ENCODE data around the gene TSHR. TPM values are rescaled to one million over a fixed set of nuclear protein-coding genes. Genes with fewer than 3 reads are reported as not detected.

Gene TSHR
- total RNA-seq, 1 experiment from 2014 or later = not detected

DNA sequence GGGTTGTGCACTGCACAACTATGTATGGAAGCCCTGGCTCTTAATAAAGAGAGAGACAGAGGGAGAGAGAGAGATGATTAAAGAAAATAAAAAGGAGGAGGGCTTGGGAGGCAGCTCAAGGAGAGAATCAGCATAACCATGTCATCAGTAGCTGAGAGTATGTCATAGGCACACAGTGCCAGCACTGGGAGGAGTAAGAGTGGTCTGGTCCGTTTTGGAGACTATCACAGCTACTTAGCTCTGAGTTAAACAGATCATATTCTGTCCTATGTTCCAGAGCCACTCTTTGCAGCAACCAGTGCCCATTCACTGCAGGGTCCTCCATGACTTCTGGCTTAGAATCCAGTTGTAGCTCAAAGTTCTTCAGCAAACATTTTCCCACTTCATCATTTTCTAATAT lies 206.3 kb downstream of the TSHR start:
- H3K27me3 ChIP-seq (ENCODE audit: insufficient read depth, low read length) = no peaks in the 10 kb centered on the region
- H3K14ac ChIP-seq (ENCODE audit: insufficient read depth, low read length) = no peak overlapping the region
- H3K56ac ChIP-seq (ENCODE audit: insufficient read length, low read depth, low read length) = no peak overlapping the region
- H3K9me3 ChIP-seq (ENCODE audit: control insufficient read depth, low read depth, low read length) = no peaks in the 10 kb centered on the region
- H3K4me1 Mint-ChIP-seq = peaks cover 2 to 5% of the 10 kb centered on the region in 2 experiments; a peak in 3 of 4 replicates
- no peaks in the 10 kb centered on the region for H3K79me2 ChIP-seq (ENCODE audit: insufficient read depth, low read length)
- no peaks in the 10 kb centered on the region for H4K20me1 ChIP-seq (ENCODE audit: control insufficient read depth, insufficient read depth, insufficient read length)
- no peaks in the 10 kb centered on the region for H3K27me3 Mint-ChIP-seq (ENCODE audit: low read depth)
- H3K23me2 ChIP-seq (ENCODE audit: insufficient read length, low read depth, low read length, poor library complexity, severe bottlenecking) = no peaks in the 10 kb centered on the region
- WGBS (ENCODE audit: extremely low coverage, insufficient read length, low lambda C conversion rate) = no CpG with 5 or more reads among the region's 1 CpG
- H3K9ac ChIP-seq (ENCODE audit: extremely low read depth, insufficient read length, low read length) = no peak overlapping the region
- no peak overlapping the region for H2BK5ac ChIP-seq (ENCODE audit: insufficient read length, low read length)
- H3K9me3 Mint-ChIP-seq = no peaks in the 10 kb centered on the region
- H3K36me3 Mint-ChIP-seq (ENCODE audit: insufficient read depth in 1 of 3, low read depth in 3 of 3) = no peaks in the 10 kb centered on the region
- H2AK5ac ChIP-seq (ENCODE audit: insufficient read length, low read length) = no peak overlapping the region
- no peak overlapping the region for H3K4ac ChIP-seq (ENCODE audit: low read depth, low read length)
- H3K27ac ChIP-seq (ENCODE audit: insufficient read length, low read depth, low read length) = no peak overlapping the region
- no peak overlapping the region for H3K23ac ChIP-seq (ENCODE audit: insufficient read length, low read depth, low read length)
- no peaks in the 10 kb centered on the region for H3K4me1 ChIP-seq (ENCODE audit: insufficient read depth, low read length)
- no peak overlapping the region for H4K8ac ChIP-seq (replicated peaks; ENCODE audit: insufficient read length, low read depth, low read length)
- H3K4me3 Mint-ChIP-seq = no peak overlapping the region
- no peak overlapping the region for H2BK12ac ChIP-seq (ENCODE audit: insufficient read length, low read depth, low read length)
- H2BK120ac ChIP-seq (ENCODE audit: low read depth, low read length, poor library complexity, severe bottlenecking) = no peak overlapping the region
- H3K4me2 ChIP-seq (ENCODE audit: insufficient read depth, insufficient read length, low read length) = no peak overlapping the region
- no peak overlapping the region for H4K5ac ChIP-seq (ENCODE audit: insufficient read length, low read depth, low read length)
- H2AFZ ChIP-seq (ENCODE audit: low read length) = no peak overlapping the region
- H2BK15ac ChIP-seq (ENCODE audit: low read depth, low read length) = no peak overlapping the region
- no peak overlapping the region for H3K27ac Mint-ChIP-seq
- H3K79me1 ChIP-seq (ENCODE audit: insufficient read depth, low read depth, low read length, poor library complexity, severe bottlenecking) = no peaks in the 10 kb centered on the region
- DNase-seq = no peak
- no peak overlapping the region for H2BK20ac ChIP-seq (ENCODE audit: low read depth, low read length, poor library complexity, severe bottlenecking)
- H3K18ac ChIP-seq (ENCODE audit: insufficient read length, low read depth, low read length) = no peak overlapping the region
- H4K91ac ChIP-seq (ENCODE audit: insufficient read length, low read depth, low read length) = no peak overlapping the region
- H3T11ph ChIP-seq (ENCODE audit: low read length) = no peak overlapping the region
- no peak for TF ChIP-seq CTCF (conservative IDR thresholded peaks at IDR 0.05)

Measured in H9 (cell line).